ENCODE data around the gene SLC25A12. TPM values are rescaled to one million over a fixed set of nuclear protein-coding genes. Genes with fewer than 3 reads are reported as not detected.

The SLC25A12 gene
- total and polyA plus RNA-seq, 10 of the 15 experiments (the other 5 are each of a cell fraction or from before 2014, with no cell fraction given): 20.9 to 50.0 (median 33.0) TPM

DNA sequence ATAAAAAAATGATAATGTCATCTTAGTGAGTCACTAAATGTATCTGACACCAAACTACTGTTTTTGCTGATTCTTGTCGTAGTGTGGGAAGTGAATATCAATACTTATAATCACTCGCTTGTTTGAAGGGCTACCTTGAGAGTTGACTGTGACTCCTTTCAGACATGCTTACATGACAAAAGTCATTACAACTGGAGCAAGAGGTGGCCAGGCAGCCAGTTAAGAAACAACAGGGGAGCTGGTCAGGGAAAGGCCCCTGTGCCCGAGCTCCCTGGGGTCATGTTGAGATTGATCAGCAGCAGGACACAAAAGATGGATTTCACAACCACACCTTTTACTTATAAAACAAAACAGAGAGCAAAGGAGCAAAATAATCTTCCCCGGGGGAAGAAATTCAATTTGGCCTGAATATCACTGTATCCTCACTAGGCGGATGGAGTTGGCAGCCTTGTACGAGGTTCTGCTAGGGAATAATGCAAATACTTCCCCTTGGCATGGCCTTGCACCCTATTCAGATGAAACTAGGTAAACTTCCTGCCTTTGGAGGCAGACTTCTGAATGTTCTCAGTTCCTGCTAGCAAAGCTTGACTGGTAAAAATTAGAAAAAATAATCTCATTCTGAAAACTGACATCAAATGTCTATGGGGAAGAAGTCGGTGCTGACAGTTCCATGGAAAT lies 105.6 kb downstream of the SLC25A12 start (continued):
- no peak for TF ChIP-seq ASH2L (IDR thresholded peaks at IDR 0.05; ENCODE audit: borderline replicate concordance, low read depth)
- no peak for TF ChIP-seq RAD51 (IDR thresholded peaks at IDR 0.05)
- no peak for TF ChIP-seq HDAC6 (IDR thresholded peaks at IDR 0.05; ENCODE audit: unreplicated experiment)
- TF ChIP-seq, protein P1, sequence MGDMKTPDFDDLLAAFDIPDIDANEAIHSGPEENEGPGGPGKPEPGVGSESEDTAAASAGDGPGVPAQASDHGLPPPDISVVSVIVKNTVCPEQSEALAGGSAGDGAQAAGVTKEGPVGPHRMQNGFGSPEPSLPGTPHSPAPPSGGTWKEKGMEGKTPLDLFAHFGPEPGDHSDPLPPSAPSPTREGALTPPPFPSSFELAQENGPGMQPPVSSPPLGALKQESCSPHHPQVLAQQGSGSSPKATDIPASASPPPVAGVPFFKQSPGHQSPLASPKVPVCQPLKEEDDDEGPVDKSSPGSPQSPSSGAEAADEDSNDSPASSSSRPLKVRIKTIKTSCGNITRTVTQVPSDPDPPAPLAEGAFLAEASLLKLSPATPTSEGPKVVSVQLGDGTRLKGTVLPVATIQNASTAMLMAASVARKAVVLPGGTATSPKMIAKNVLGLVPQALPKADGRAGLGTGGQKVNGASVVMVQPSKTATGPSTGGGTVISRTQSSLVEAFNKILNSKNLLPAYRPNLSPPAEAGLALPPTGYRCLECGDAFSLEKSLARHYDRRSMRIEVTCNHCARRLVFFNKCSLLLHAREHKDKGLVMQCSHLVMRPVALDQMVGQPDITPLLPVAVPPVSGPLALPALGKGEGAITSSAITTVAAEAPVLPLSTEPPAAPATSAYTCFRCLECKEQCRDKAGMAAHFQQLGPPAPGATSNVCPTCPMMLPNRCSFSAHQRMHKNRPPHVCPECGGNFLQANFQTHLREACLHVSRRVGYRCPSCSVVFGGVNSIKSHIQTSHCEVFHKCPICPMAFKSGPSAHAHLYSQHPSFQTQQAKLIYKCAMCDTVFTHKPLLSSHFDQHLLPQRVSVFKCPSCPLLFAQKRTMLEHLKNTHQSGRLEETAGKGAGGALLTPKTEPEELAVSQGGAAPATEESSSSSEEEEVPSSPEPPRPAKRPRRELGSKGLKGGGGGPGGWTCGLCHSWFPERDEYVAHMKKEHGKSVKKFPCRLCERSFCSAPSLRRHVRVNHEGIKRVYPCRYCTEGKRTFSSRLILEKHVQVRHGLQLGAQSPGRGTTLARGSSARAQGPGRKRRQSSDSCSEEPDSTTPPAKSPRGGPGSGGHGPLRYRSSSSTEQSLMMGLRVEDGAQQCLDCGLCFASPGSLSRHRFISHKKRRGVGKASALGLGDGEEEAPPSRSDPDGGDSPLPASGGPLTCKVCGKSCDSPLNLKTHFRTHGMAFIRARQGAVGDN (IDR thresholded peaks at IDR 0.05): no peak
- TF ChIP-seq E4F1 (IDR thresholded peaks at IDR 0.05; ENCODE audit: borderline replicate concordance, partially characterized antibody): no peak
